Activated naive CD8-positive, alpha-beta T cell treated with anti-CD3 and anti-CD28 coated beads, Interleukin-2, amount 10 ng/mL, durations not matched to agents 7 days and 5 days (primary cell): ENCODE measurements around the gene RPS6KB2. TPM values are rescaled to one million over a fixed set of nuclear protein-coding genes. Genes with fewer than 3 reads are reported as not detected.

Experiments used
- ATAC-seq: fragments of 150-1000 bp; cut with Tn5 transposase; one replicate; pipeline ENCODE4 v1.10.0; 2021; ENCODE audit warnings: low read depth, moderate library complexity
- POLR2A ChIA-PET: fragments of 350-600 bp; sonication (Branson Sonifier 250); formaldehyde crosslinking; loops from one replicate; lab custom pipeline; 2021; ENCODE audit warnings: antibody characterized with exemption; lab: Charles Lee
- DNase-seq: peaks from one replicate; pipeline ENCODE4 v3.0.0; 2021
- H3K27ac Mint-ChIP-seq: one replicate; pipeline ENCODE4 v1.8.0; 2022; ENCODE audit warnings: mild to moderate bottlenecking, mixed read lengths
- H3K27me3 Mint-ChIP-seq: one replicate; pipeline ENCODE4 v1.8.0; 2022; ENCODE audit warnings: mild to moderate bottlenecking, moderate library complexity, mixed read lengths
- H3K36me3 Mint-ChIP-seq: one replicate; pipeline ENCODE4 v1.8.0; 2021; ENCODE audit warnings: mild to moderate bottlenecking, mixed read lengths
- H3K4me1 Mint-ChIP-seq: one replicate; pipeline ENCODE4 v1.8.0; 2021; ENCODE audit warnings: mixed read lengths
- H3K4me3 Mint-ChIP-seq: one replicate; pipeline ENCODE4 v1.8.0; 2022; ENCODE audit warnings: mild to moderate bottlenecking, moderate library complexity, mixed read lengths
- H3K9me3 Mint-ChIP-seq: one replicate; pipeline ENCODE4 v1.8.0; 2021; ENCODE audit warnings: mixed read lengths
- total RNA-seq, 2 experiments: library from RNA; stranded (reverse); gene quantifications; one replicate each; pipeline ENCODE4 v1.2.3, GENCODE V29; 2021

RPS6KB2 gene
- total RNA-seq, 2 experiments from 2014 or later = 69.0 to 71.4 TPM

GRCh38 chr11:67449116-67449844, 21.0 kb downstream of the RPS6KB2 start:
- DNase-seq (no peak), ATAC-seq (no peak)
- Mint-ChIP-seq H3K4me3 (no peak overlapping the region), H3K36me3 (no peaks in the 10 kb centered on the region), H3K4me1 (peaks cover 26% of the 10 kb centered on the region), H3K9me3 (no peaks in the 10 kb centered on the region), H3K27ac (peak overlapping the region; percentile 28), H3K27me3 (peaks cover 5% of the 10 kb centered on the region)
- POLR2A ChIA-PET = interaction anchor here (0.6 to 4.4 kb wide), 5 partner anchors 12 to 94 kb away, joined by 3 to 23 read pairs (median 6); partner anchors contain the start of genes PPP1CA, PTPRCAP and TBC1D10C

- POLR2A ChIA-PET = interaction anchor here (0.6 to 4.4 kb wide), 9 partner anchors 12 to 54 kb away, joined by 3 to 23 read pairs (median 4); partner anchors contain the start of genes PITPNM1, PPP1CA and PTPRCAP
- no peak for ATAC-seq
Measured at GRCh38 chr11:67450796-67451657, 22.7 kb downstream of the RPS6KB2 start.

GRCh38 chr11:67451658-67451976, 23.3 kb downstream of the RPS6KB2 start:
- ATAC-seq (no peak), DNase-seq (no peak)
- Mint-ChIP-seq H3K36me3 (no peaks in the 10 kb centered on the region), H3K4me3 (no peak overlapping the region), H3K27me3 (peaks cover 5% of the 10 kb centered on the region), H3K4me1 (peaks cover 7% of the 10 kb centered on the region), H3K9me3 (no peaks in the 10 kb centered on the region), H3K27ac (no peak overlapping the region)
- POLR2A ChIA-PET = interaction anchor here (1.0 to 4.4 kb wide), 6 partner anchors 12 to 50 kb away, joined by 3 to 23 read pairs (median 5); partner anchors contain the start of genes PPP1CA and PTPRCAP

More at GRCh38 chr11:67450796-67451657, 22.7 kb downstream of the RPS6KB2 start:
- no peak for DNase-seq
- Mint-ChIP-seq H3K27ac (no peak overlapping the region), H3K27me3 (peaks cover 5% of the 10 kb centered on the region), H3K9me3 (no peaks in the 10 kb centered on the region), H3K4me1 (peaks cover 10% of the 10 kb centered on the region), H3K36me3 (no peaks in the 10 kb centered on the region), H3K4me3 (no peak overlapping the region)

- H3K27me3 Mint-ChIP-seq = peaks cover 5% of the 10 kb centered on the region
- ATAC-seq (no peak), DNase-seq (no peak)
- POLR2A ChIA-PET = interaction anchor here (0.9 to 4.4 kb wide), 6 partner anchors 15 to 39 kb away, joined by 3 to 23 read pairs (median 4); partner anchors contain the start of gene PTPRCAP
- H3K27ac Mint-ChIP-seq = no peak within 1 kb of the TSS
- H3K9me3 Mint-ChIP-seq = no peaks in the 10 kb centered on the region
- no peak within 1 kb of the TSS for H3K4me3 Mint-ChIP-seq
- H3K36me3 Mint-ChIP-seq = no peaks in the 10 kb centered on the region
- H3K4me1 Mint-ChIP-seq = peaks cover 7% of the 10 kb centered on the region
Measured at GRCh38 chr11:67452141-67452952, 24.1 kb downstream of the RPS6KB2 start, which contains the start of gene GPR152. GPR152 (minus strand) TSS chr11:67452729; CDS start chr11:67452724, 5 bp downstream.

- Mint-ChIP-seq H3K36me3 (no peaks in the 10 kb centered on the region), H3K9me3 (no peaks in the 10 kb centered on the region), H3K27ac (no peak overlapping the region), H3K4me3 (no peak overlapping the region), H3K4me1 (peaks cover 5% of the 10 kb centered on the region), H3K27me3 (peaks cover 3% of the 10 kb centered on the region)
- DNase-seq = peak; percentile 28
- POLR2A ChIA-PET = interaction anchor here (2.1 kb wide), 1 partner anchor 11 kb away, joined by 8 read pairs; no protein-coding TSS in a partner anchor
- no peak for ATAC-seq
Measured at GRCh38 chr11:67453816-67454732, 25.8 kb downstream of the RPS6KB2 start.

GRCh38 chr11:67455054-67455453, 26.8 kb downstream of the RPS6KB2 start, which contains the start of gene CABP4:
CABP4 (plus strand) TSS chr11:67455354; CDS start chr11:67455424, 70 bp downstream.
- POLR2A ChIA-PET = interaction anchor here (1.6 to 2.1 kb wide), 2 partner anchors 10 to 18 kb away, joined by 6 to 8 read pairs; partner anchors contain the start of gene PTPRCAP
- Mint-ChIP-seq H3K4me1 (peaks cover 2% of the 10 kb centered on the region), H3K27ac (no peak within 1 kb of the TSS), H3K27me3 (no peaks in the 10 kb centered on the region), H3K36me3 (no peaks in the 10 kb centered on the region), H3K4me3 (no peak within 1 kb of the TSS), H3K9me3 (no peaks in the 10 kb centered on the region)
- ATAC-seq = no peak
- no peak for DNase-seq

GRCh38 chr11:67456068-67456705, 27.9 kb downstream of the RPS6KB2 start:
- H3K27me3 Mint-ChIP-seq = peaks cover 5% of the 10 kb centered on the region
- no peak overlapping the region for H3K27ac Mint-ChIP-seq
- DNase-seq = no peak
- no peaks in the 10 kb centered on the region for H3K9me3 Mint-ChIP-seq
- no peaks in the 10 kb centered on the region for H3K36me3 Mint-ChIP-seq
- peaks cover 2% of the 10 kb centered on the region for H3K4me1 Mint-ChIP-seq
- POLR2A ChIA-PET = interaction anchor here (0.6 to 2.1 kb wide), 3 partner anchors 9 to 27 kb away, joined by 3 to 8 read pairs (median 6); partner anchors contain the start of genes AIP and PTPRCAP
- no peak overlapping the region for H3K4me3 Mint-ChIP-seq
- ATAC-seq = no peak

GRCh38 chr11:67457453-67457852, 29.2 kb downstream of the RPS6KB2 start:
- Mint-ChIP-seq H3K4me3 (no peak overlapping the region), H3K27ac (no peak overlapping the region), H3K9me3 (no peaks in the 10 kb centered on the region), H3K4me1 (no peaks in the 10 kb centered on the region), H3K36me3 (no peaks in the 10 kb centered on the region), H3K27me3 (peaks cover 5% of the 10 kb centered on the region)
- DNase-seq = no peak
- no peak for ATAC-seq
- POLR2A ChIA-PET = interaction anchor here (2.0 kb wide), 1 partner anchor 20 kb away, joined by 8 read pairs; the partner anchor contains the start of gene PTPRCAP

GRCh38 chr11:67458266-67458665, 30.0 kb downstream of the RPS6KB2 start:
- DNase-seq (no peak), ATAC-seq (no peak)
- Mint-ChIP-seq H3K4me3 (no peak overlapping the region), H3K27ac (no peak overlapping the region), H3K9me3 (no peaks in the 10 kb centered on the region), H3K4me1 (no peaks in the 10 kb centered on the region), H3K27me3 (peaks cover 5% of the 10 kb centered on the region), H3K36me3 (no peaks in the 10 kb centered on the region)
- POLR2A ChIA-PET = interaction anchor here (2.0 kb wide), 1 partner anchor 21 kb away, joined by 8 read pairs; the partner anchor contains the start of gene PTPRCAP

- H3K4me3 Mint-ChIP-seq = no peak overlapping the region
- POLR2A ChIA-PET = interaction anchor here (0.7 to 1.4 kb wide), 2 partner anchors 12 to 45 kb away, joined by 3 to 6 read pairs; no protein-coding TSS in a partner anchor
- no peak for ATAC-seq
Measured at GRCh38 chr11:67463186-67463585, 34.9 kb downstream of the RPS6KB2 start.

More at GRCh38 chr11:67463186-67463585, 34.9 kb downstream of the RPS6KB2 start:
- Mint-ChIP-seq H3K27ac (peak overlapping the region; percentile 25), H3K4me1 (peaks cover 21% of the 10 kb centered on the region), H3K9me3 (no peaks in the 10 kb centered on the region), H3K27me3 (peaks cover 5% of the 10 kb centered on the region), H3K36me3 (peaks cover 4% of the 10 kb centered on the region)
- DNase-seq = no peak
